Measurements from ENCODE around the gene CHRM2. TPM values are rescaled to one million over a fixed set of nuclear protein-coding genes. Genes with fewer than 3 reads are reported as not detected.

CHRM2 gene
- total RNA-seq, 1 experiment from 2014 or later, result not detected

DNA sequence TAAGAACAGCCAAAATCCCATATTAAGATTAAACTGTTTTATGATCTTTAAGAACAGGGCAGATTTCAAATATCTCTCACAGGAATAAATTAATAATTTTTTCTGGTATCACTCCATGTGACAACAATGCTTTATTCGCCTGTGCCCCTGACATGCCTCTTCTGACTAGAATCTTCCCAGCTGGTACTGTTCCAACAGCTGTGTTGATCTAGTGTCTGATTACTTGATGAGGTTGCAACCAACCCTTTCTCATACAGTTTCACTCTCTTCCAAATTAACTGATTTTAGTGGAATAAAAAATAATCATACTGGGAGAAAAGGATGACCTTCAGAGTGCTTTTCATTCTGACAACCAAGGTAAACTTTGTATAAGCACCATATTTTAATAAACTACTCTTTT is 151.9 kb downstream of the CHRM2 start:
- Mint-ChIP-seq H3K27me3 (ENCODE audit: low read depth) (no peaks in the 10 kb centered on the region), H3K36me3 (ENCODE audit: insufficient read depth in 1 of 3, low read depth in 3 of 3) (peaks cover 0 to 13% (median 0%) of the 10 kb centered on the region in 3 experiments; a peak in 3 of 7 replicates), H3K27ac (no peak overlapping the region), H3K4me1 (peaks cover 28 to 33% of the 10 kb centered on the region in 2 experiments), H3K4me3 (no peak overlapping the region), H3K9me3 (peaks cover 0 to 6% of the 10 kb centered on the region in 2 experiments; a peak in 1 of 5 replicates)
- no peaks in the 10 kb centered on the region for H3K9me3 ChIP-seq (ENCODE audit: control insufficient read depth, low read depth, low read length)
- no peaks in the 10 kb centered on the region for H3K79me1 ChIP-seq (ENCODE audit: insufficient read depth, low read depth, low read length, poor library complexity, severe bottlenecking)
- no peak overlapping the region for H2BK5ac ChIP-seq (ENCODE audit: insufficient read length, low read length)
- no peak for DNase-seq
- no peak overlapping the region for H3K27ac ChIP-seq (ENCODE audit: insufficient read length, low read depth, low read length)
- H2BK120ac ChIP-seq (ENCODE audit: low read depth, low read length, poor library complexity, severe bottlenecking), result no peak overlapping the region
- H3K14ac ChIP-seq (ENCODE audit: insufficient read depth, low read length), result no peak overlapping the region
- TF ChIP-seq, protein P1, sequence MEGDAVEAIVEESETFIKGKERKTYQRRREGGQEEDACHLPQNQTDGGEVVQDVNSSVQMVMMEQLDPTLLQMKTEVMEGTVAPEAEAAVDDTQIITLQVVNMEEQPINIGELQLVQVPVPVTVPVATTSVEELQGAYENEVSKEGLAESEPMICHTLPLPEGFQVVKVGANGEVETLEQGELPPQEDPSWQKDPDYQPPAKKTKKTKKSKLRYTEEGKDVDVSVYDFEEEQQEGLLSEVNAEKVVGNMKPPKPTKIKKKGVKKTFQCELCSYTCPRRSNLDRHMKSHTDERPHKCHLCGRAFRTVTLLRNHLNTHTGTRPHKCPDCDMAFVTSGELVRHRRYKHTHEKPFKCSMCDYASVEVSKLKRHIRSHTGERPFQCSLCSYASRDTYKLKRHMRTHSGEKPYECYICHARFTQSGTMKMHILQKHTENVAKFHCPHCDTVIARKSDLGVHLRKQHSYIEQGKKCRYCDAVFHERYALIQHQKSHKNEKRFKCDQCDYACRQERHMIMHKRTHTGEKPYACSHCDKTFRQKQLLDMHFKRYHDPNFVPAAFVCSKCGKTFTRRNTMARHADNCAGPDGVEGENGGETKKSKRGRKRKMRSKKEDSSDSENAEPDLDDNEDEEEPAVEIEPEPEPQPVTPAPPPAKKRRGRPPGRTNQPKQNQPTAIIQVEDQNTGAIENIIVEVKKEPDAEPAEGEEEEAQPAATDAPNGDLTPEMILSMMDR (conservative IDR thresholded peaks at IDR 0.05), result no peak
- no CpG with 5 or more reads among the region's 1 CpG for WGBS (ENCODE audit: extremely low coverage, insufficient read length, low lambda C conversion rate)
- H2AK5ac ChIP-seq (ENCODE audit: insufficient read length, low read length), result no peak overlapping the region
- H4K8ac ChIP-seq (replicated peaks; ENCODE audit: insufficient read length, low read depth, low read length), result no peak overlapping the region
- H3K9ac ChIP-seq (ENCODE audit: extremely low read depth, insufficient read length, low read length), result no peak overlapping the region
- H3K4me1 ChIP-seq (ENCODE audit: insufficient read depth, low read length), result peaks cover 2% of the 10 kb centered on the region; the same call in 1 of the 2 replicates
- H4K5ac ChIP-seq (ENCODE audit: insufficient read length, low read depth, low read length), result no peak overlapping the region
- H3K56ac ChIP-seq (ENCODE audit: insufficient read length, low read depth, low read length), result no peak overlapping the region
- H2BK15ac ChIP-seq (ENCODE audit: low read depth, low read length), result no peak overlapping the region
- H4K20me1 ChIP-seq (ENCODE audit: control insufficient read depth, insufficient read depth, insufficient read length), result no peaks in the 10 kb centered on the region
- H3K27me3 ChIP-seq (ENCODE audit: insufficient read depth, low read length), result no peaks in the 10 kb centered on the region
- no peak overlapping the region for H2BK20ac ChIP-seq (ENCODE audit: low read depth, low read length, poor library complexity, severe bottlenecking)
- H3T11ph ChIP-seq (ENCODE audit: low read length), result no peak overlapping the region
- no peaks in the 10 kb centered on the region for H3K23me2 ChIP-seq (ENCODE audit: insufficient read length, low read depth, low read length, poor library complexity, severe bottlenecking)
- H3K4me2 ChIP-seq (ENCODE audit: insufficient read depth, insufficient read length, low read length), result no peak overlapping the region
- no peak overlapping the region for H3K18ac ChIP-seq (ENCODE audit: insufficient read length, low read depth, low read length)
- H3K79me2 ChIP-seq (ENCODE audit: insufficient read depth, low read length), result no peaks in the 10 kb centered on the region
- no peak overlapping the region for H4K91ac ChIP-seq (ENCODE audit: insufficient read length, low read depth, low read length)
- H3K4ac ChIP-seq (ENCODE audit: low read depth, low read length), result no peak overlapping the region
- H3K23ac ChIP-seq (ENCODE audit: insufficient read length, low read depth, low read length), result no peak overlapping the region
- H2BK12ac ChIP-seq (ENCODE audit: insufficient read length, low read depth, low read length), result no peak overlapping the region
- H2AFZ ChIP-seq (ENCODE audit: low read length), result no peak overlapping the region
